NK-92 treated with Interleukin-12 subunit alpha and Interleukin-12 subunit beta, amount 100 ng/mL, for 24 hours (cell line): ENCODE measurements around the gene SPTLC1.

Source experiments
- DNase-seq: peaks from one replicate; lab custom pipeline; 2025; lab: John Stamatoyannopoulos, UW

Gene SPTLC1

GRCh38 chr9:92077888-92078287, 37.3 kb downstream of the SPTLC1 start:
- no peak for DNase-seq

GRCh38 chr9:92071634-92072033, 43.6 kb downstream of the SPTLC1 start:
- no peak for DNase-seq

DNA sequence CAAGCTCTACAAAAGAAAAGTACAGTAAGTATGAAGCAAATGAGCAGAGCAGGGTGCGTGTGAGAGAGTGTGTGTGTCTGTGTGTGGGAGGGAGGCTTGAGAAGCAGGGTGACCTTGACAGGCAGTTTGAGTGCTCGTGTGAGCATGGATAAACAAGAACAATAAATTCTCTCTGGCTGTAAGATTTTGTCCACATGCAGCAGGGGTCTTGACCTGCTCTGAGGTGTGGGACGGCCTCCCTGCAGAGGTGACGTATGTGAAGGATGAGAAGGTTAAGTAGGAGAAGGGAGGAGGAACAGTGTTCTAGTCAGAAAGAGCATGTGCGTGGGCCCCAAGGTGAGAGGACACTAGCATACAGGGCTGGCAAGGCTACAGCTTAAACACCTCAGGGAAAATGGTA, 49.0 kb downstream of the SPTLC1 start:
- DNase-seq = no peak

DNA sequence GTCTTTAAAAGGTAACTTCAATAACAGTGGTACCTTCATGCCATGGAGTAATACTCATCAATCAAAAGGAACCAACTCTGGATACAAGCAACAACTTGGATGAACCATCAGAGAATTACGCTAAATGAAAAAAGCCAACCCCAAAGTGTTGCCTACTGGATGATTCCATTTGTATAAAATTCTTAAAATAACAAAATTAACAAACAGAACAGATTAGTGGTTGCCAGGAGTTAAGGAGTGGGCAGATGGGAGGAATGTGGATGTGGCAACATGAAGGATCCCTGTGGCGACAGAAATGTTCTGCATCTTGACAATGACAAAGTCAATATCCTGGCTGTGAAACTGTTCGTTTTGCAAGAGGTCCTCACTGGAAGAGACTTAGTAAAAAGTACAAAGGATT, 50.5 kb downstream of the SPTLC1 start:
- no peak for DNase-seq

GRCh38 chr9:92061184-92061583, 54.0 kb downstream of the SPTLC1 start:
- DNase-seq = no peak

- no peak for DNase-seq
Measured at GRCh38 chr9:92059661-92060060, 55.6 kb downstream of the SPTLC1 start.

DNA sequence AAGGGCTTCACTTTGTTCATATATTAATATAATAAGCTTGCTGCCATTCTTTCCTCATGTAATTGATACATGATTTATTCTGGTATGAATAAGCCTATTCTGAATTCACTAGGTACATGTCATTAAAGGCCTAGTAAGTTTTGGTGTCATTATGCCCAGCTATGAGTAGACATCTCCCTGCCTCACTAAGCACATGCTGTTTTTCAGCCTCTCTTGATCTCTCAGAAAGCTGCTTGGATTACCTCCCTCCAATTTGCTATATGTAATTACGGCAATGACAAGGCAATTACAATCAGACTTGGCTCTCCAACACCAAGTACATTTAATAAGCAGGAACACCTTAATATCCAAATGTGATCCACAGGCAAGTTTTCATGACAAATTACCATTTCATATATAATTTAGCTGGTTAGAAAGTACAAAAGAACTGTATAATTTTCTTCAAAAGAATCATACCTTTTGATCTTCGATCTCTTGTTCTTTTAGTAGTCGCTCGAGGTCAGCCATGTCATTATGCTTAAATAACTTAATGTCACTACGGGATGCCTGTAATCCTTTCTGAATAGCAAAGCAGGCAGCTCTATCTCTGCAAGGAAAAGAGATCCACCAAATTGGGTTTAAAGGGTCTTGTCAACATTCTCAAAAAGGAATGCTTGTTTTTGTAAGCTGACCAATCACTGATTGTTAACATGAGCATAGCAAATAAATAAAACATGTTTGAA, 56.3 kb downstream of the SPTLC1 start:
- no peak for DNase-seq

DNA sequence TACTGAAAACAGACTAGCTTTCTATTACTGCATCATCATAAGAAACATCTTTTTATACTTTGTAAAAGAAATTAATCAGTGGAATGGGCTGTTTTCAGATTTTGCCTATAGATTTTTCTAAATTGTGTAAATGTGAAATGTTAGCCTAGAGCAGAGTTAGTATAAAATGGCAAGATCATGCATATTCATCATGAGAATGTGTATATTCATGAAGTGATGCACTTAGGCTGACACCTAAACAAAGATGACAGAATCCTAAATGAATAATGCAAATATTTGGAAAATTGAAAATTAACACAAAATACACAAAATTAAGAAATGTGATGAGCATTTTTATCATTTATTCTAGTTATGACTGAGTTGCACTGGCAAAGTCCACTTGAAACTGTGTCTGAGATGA, 57.2 kb downstream of the SPTLC1 start:
- DNase-seq = no peak

DNA sequence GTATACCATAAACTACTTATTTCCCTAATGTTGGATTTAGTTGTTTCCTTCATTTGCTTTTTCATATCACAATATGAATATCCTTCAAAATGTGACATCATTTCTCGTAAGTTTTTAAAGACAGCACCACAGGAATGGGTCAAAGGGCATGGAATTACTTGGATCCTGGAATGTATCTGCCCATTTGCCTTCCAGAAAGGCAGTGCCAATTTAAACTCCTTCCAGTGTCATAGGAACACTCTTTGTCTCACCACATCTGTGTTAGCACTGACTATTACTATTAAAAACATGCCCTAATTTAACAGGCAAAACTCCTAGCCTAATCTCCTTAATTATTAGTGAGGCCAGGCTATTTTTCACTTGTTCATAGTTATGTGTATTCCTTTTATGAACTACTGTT, 58.0 kb downstream of the SPTLC1 start:
- no peak for DNase-seq

- no peak for DNase-seq
Measured at GRCh38 chr9:92055624-92056023, 59.6 kb downstream of the SPTLC1 start.

DNA sequence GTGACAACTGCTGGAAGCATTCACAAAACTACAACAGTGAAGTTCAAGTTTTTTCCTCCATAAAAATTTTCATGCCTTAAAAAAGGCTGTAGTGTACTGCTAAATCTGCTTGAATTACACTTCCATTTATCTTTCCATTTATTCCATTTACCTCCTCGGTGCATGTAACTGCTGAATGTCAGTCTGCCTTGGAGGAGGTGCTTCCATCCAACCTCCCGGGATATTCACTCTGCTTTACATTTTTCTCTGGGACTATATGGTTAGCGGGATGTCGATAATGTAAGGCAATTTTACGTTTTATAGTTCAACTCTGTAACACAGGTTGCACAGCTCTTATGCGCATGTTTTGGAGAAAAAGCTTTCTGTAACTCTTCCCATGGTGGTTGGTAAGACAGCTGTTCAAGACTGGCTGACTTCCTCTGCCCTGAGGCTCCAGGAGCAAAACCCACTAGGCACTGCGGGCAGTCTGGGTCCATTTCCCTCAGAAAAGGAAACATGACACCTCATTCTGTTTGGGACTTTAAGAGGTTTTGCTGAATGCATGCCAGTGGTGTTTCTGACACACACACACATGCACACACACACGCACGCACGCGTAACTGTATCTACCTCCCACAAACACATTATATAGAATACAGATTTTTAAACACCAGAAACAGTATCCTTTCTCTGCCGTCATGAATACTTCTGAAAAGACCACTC, 66.1 kb downstream of the SPTLC1 start:
- no peak for DNase-seq

GRCh38 chr9:92047500-92047899, 67.7 kb downstream of the SPTLC1 start:
- DNase-seq = no peak

GRCh38 chr9:92046676-92047075, 68.5 kb downstream of the SPTLC1 start:
- no peak for DNase-seq

- no peak for DNase-seq
Measured at GRCh38 chr9:92044936-92045335, 70.3 kb downstream of the SPTLC1 start.

DNA sequence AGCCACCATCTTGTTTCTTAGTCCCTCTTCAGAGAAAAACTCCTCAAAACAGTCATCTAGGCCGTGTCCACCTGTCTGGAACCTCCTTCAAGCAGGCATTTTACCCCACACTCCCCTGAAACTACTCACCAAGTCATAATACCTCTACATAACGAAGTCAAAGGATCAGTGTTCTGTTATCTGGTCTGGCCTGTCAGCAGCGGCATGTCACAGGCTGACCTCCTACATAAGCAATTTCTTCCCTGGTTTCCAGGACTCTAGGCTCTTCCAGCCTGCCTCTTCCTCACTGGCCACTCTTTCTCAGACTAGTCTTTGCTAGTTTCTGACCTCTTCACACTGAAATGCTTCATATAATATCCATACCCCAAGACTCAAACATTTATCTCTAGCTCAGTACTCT, 72.2 kb downstream of the SPTLC1 start:
- DNase-seq = no peak

DNA sequence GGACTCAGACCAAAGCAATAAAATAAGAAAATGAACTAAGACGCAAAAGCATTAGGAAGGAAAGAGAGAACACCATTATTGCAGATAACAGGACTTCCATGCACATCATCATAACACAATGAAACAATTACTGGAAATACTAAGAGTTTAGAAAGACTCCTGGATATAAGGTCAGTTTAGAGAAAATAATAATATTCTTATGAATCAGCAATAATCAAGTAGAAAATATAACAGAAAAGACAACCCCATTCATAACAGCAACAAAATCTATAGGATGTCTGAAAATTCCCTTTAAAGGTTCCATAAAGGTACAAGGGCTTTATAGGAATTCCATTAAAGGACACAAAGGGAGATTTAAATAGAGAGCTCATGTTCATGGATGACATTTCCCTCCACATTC, 73.0 kb downstream of the SPTLC1 start:
- DNase-seq = no peak

- no peak for DNase-seq
Measured at GRCh38 chr9:92036756-92037155, 78.5 kb downstream of the SPTLC1 start.

GRCh38 chr9:92036411-92036746, 78.8 kb downstream of the SPTLC1 start:
- DNase-seq = no peak

DNA sequence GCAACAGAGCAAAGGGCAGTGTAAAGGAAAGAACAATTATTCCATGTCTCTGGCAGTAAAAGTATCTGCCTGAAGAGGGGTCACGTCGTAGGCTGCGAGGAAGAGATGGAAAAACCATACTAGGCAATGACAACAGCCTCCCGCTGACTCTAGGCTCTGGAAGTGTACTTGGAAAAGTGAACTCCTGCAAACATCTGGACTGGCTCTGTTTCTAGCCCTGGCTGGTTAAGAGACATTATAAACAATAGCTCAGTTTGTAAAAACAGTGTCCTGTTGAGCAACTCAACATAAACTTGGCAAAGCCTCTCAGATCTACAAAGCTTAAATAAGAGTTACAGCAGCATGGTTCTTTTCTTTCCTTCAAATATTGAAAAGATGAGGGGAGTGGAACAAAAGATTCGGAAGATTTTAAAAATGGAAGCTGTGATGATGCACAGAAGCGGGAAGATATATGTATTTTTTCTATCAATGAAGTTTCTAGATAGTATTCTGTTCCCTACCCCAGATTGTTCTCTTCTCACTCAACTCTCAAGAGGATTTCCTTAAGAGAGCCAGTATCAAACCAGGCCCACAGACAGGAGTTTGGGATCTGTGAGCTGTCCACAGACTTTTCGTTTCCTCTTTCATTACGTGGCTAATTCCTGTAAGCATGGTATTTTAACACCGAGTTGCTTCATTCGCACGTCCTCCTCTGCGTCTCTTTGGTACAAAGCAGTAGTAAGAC, 79.4 kb downstream of the SPTLC1 start:
- DNase-seq = no peak

DNA sequence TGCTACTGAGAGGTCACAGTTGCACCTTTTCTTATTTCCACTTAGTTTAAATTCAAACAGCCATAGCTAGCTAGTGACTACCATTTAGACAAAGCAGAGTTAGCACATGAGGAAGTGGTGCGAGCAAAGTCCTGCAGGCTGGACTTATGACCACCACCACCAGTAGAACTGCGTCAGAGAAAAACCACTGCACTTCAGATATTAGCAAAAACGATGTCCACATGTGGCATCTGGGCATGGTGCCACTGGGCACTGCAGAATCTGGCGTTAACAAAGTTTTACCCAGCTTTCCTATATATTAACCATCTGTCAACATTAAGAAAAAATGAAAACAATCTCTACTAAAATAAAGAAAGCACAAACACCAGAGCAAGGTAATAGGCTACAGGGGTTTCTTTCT, 80.1 kb downstream of the SPTLC1 start:
- no peak for DNase-seq

GRCh38 chr9:92033991-92034390, 81.2 kb downstream of the SPTLC1 start:
- no peak for DNase-seq

DNA sequence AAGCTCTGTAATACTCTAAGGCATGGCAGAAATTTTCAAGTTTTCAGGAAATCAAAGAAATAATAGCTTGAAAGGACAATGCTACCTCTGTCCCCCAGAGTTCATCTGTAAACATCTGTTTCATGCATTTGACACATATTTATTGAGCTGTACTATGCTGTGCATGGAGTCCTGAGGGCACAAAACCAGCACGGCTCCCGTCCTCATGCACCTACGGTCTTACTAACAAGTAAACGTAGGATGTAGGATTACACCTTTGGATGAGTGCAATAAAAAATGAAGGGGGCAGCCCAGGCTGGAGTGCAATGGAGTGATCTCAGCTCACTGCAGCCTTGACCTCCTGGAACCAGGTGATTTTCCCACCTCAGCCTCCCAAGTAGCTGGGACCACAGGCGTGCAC, 81.9 kb downstream of the SPTLC1 start:
- no peak for DNase-seq

DNA sequence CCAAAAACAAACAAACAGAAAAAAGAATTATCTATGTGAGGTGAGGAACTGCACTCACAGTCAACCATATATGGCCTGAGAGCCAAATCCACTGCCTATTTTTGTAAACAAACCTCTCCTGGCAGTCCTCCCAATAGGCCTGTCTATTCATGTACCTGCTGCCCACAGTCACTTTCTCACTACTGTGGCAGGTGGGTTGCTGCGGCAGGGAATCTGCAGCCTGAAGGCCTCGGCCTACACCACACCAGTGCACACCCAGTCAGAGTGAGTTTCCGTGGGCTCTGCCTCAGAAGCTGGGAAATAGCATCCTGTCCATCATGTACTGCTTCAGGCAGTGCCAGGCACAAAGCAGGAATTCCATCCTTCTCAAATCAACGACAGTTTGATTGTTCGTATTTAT, 82.3 kb downstream of the SPTLC1 start:
- DNase-seq = no peak
